Myocyte (in vitro differentiated cells): ENCODE results near the gene OPCML. TPM values are rescaled to one million over a fixed set of nuclear protein-coding genes. Genes with fewer than 3 reads are reported as not detected.

Experiments
- DNase-seq: peaks from one replicate; pipeline ENCODE4 v3.0.0-alpha.2; 2012; ENCODE audit warnings: low read depth
- total RNA-seq: library from RNA; depleted of rRNA; stranded (reverse); fragments of >200 nt; gene quantifications from 2 replicates; pipeline ENCODE4 v1.2.3, GENCODE V29; 2014

The OPCML gene
- total RNA-seq, 1 donor from 2014 or later, result not detected

- DNase-seq, result peak; percentile 15
Measured at GRCh38 chr11:133078591-133079404, 453.5 kb downstream of the OPCML start.

- DNase-seq, result no peak
Measured at GRCh38 chr11:133078012-133078411, 454.3 kb downstream of the OPCML start.

GRCh38 chr11:133075351-133075750 is 456.9 kb downstream of the OPCML start:
- DNase-seq, result no peak

- DNase-seq, result no peak
Measured at GRCh38 chr11:133072858-133073582, 459.3 kb downstream of the OPCML start.

- no peak for DNase-seq
Measured at GRCh38 chr11:133072378-133072777, 459.9 kb downstream of the OPCML start.

GRCh38 chr11:133070791-133071190 is 461.5 kb downstream of the OPCML start:
- no peak for DNase-seq

- no peak for DNase-seq
Measured at GRCh38 chr11:133070021-133070713, 462.1 kb downstream of the OPCML start.

- no peak for DNase-seq
Measured at GRCh38 chr11:133065847-133066485, 466.3 kb downstream of the OPCML start.

- no peak for DNase-seq
Measured at GRCh38 chr11:133064961-133065360, 467.3 kb downstream of the OPCML start.

- DNase-seq, result peak; percentile 60
Measured at GRCh38 chr11:133064152-133064877, 468.0 kb downstream of the OPCML start.

- no peak for DNase-seq
Measured at GRCh38 chr11:133058501-133058900, 473.8 kb downstream of the OPCML start.

- no peak for DNase-seq
Measured at GRCh38 chr11:133053124-133053776, 479.1 kb downstream of the OPCML start.

GRCh38 chr11:133052537-133052936 is 479.8 kb downstream of the OPCML start:
- DNase-seq, result no peak

GRCh38 chr11:133049244-133050019 is 482.9 kb downstream of the OPCML start:
- no peak for DNase-seq

- no peak for DNase-seq
Measured at GRCh38 chr11:133048270-133048669, 484.0 kb downstream of the OPCML start.

GRCh38 chr11:133047771-133048115 is 484.6 kb downstream of the OPCML start:
- DNase-seq, result no peak

- no peak for DNase-seq
Measured at GRCh38 chr11:133047036-133047770, 485.1 kb downstream of the OPCML start.

- DNase-seq, result no peak
Measured at GRCh38 chr11:133046252-133046651, 486.0 kb downstream of the OPCML start.
